Stimulated activated naive B cell treated with anti-CD40 and anti-IgM and Interleukin-4, amounts not matched to agents 10 μg/mL and 1 μg/mL and 100 μg/mL, for 72 hours (primary cell): ENCODE data around the gene MSTN.
"Not testable (repeated sequence)": the region's sequence is repeated elsewhere in the genome, so short reads cannot be mapped to it uniquely, and the experiment has no call there.

ENCODE experiments used
- ATAC-seq, 2 donors: fragments of 150-1000 bp; cut with Tn5 transposase; replicated peaks; 2 replicates each; pipeline ENCODE4 v1.10.0; 2021; ENCODE audit warnings: moderate library complexity in 1 of 2
- DNase-seq: peaks from one replicate; pipeline ENCODE4 v3.0.0; 2021
- H3K27ac Mint-ChIP-seq: one replicate; pipeline ENCODE4 v1.8.0; 2022; ENCODE audit warnings: mild to moderate bottlenecking, mixed read lengths
- H3K27me3 Mint-ChIP-seq, 2 donors: one replicate each; pipeline ENCODE4 v1.8.0; 2022; ENCODE audit warnings: mixed read lengths in 2 of 2
- H3K36me3 Mint-ChIP-seq, 2 donors: one replicate each; pipeline ENCODE4 v1.8.0; 2022; ENCODE audit warnings: mixed read lengths in 2 of 2, mild to moderate bottlenecking in 1 of 2
- H3K4me1 Mint-ChIP-seq, 2 donors: one replicate each; pipeline ENCODE4 v1.8.0; 2022; ENCODE audit warnings: mixed read lengths in 2 of 2, mild to moderate bottlenecking in 1 of 2
- H3K4me3 Mint-ChIP-seq, 2 donors: one replicate each; pipeline ENCODE4 v1.8.0; 2022; ENCODE audit warnings: mild to moderate bottlenecking in 2 of 2, mixed read lengths in 2 of 2, moderate library complexity in 1 of 2
- H3K9me3 Mint-ChIP-seq, 2 donors: one replicate each; pipeline ENCODE4 v1.8.0; 2022; ENCODE audit warnings: mixed read lengths in 2 of 2, mild to moderate bottlenecking in 1 of 2

The MSTN gene

GRCh38 chr2:190050001-190050400 is 12.5 kb downstream of the MSTN start:
- H3K27me3 Mint-ChIP-seq: peaks cover 0 to 4% of the 10 kb centered on the region in 2 donors
- H3K27ac Mint-ChIP-seq: no peak overlapping the region
- no peaks in the 10 kb centered on the region for H3K9me3 Mint-ChIP-seq
- H3K36me3 Mint-ChIP-seq: no peaks in the 10 kb centered on the region
- DNase-seq (no peak), ATAC-seq (no peak)
- H3K4me3 Mint-ChIP-seq: no peak overlapping the region
- no peaks in the 10 kb centered on the region for H3K4me1 Mint-ChIP-seq

GRCh38 chr2:190044866-190045265 is 17.7 kb downstream of the MSTN start:
- peaks cover 0 to 5% of the 10 kb centered on the region in 2 donors for H3K27me3 Mint-ChIP-seq
- H3K4me3 Mint-ChIP-seq: no peak overlapping the region
- no peak for DNase-seq
- no peak overlapping the region for H3K27ac Mint-ChIP-seq
- H3K9me3 Mint-ChIP-seq: peaks cover 0 to 1% of the 10 kb centered on the region in 2 donors
- no peak for ATAC-seq
- H3K36me3 Mint-ChIP-seq: no peaks in the 10 kb centered on the region
- H3K4me1 Mint-ChIP-seq: no peaks in the 10 kb centered on the region

- Mint-ChIP-seq H3K36me3 (no peaks in the 10 kb centered on the region), H3K4me3 (no peak overlapping the region), H3K4me1 (peaks cover 2 to 6% of the 10 kb centered on the region in 2 donors), H3K9me3 (peaks cover 4% of the 10 kb centered on the region in 2 donors), H3K27ac (no peak overlapping the region), H3K27me3 (peaks cover 0 to 5% of the 10 kb centered on the region in 2 donors)
- no peak for DNase-seq
- no peak for ATAC-seq
Measured at GRCh38 chr2:190043441-190043840, 19.1 kb downstream of the MSTN start.

- Mint-ChIP-seq H3K4me1 (peaks cover 2 to 6% of the 10 kb centered on the region in 2 donors), H3K36me3 (no peaks in the 10 kb centered on the region), H3K27me3 (peaks cover 0 to 3% of the 10 kb centered on the region in 2 donors), H3K4me3 (no peak overlapping the region), H3K27ac (no peak overlapping the region), H3K9me3 (peaks cover 3 to 4% of the 10 kb centered on the region in 2 donors)
- DNase-seq (no peak), ATAC-seq (no peak)
Measured at GRCh38 chr2:190036071-190036470, 26.5 kb downstream of the MSTN start.

GRCh38 chr2:190034417-190034816 is 28.1 kb downstream of the MSTN start:
- H3K9me3 Mint-ChIP-seq, H3K4me3 Mint-ChIP-seq, ATAC-seq, DNase-seq, H3K36me3 Mint-ChIP-seq, H3K27me3 Mint-ChIP-seq, H3K27ac Mint-ChIP-seq, H3K4me1 Mint-ChIP-seq: not testable (repeated sequence)

- DNase-seq: no peak
- Mint-ChIP-seq H3K4me3 (no peak overlapping the region), H3K9me3 (no peaks in the 10 kb centered on the region), H3K27me3 (peaks cover 0 to 7% of the 10 kb centered on the region in 2 donors), H3K36me3 (no peaks in the 10 kb centered on the region), H3K27ac (no peak overlapping the region), H3K4me1 (no peaks in the 10 kb centered on the region)
- ATAC-seq: no peak
Measured at GRCh38 chr2:190031969-190032618, 30.4 kb downstream of the MSTN start.

GRCh38 chr2:190023860-190024259 is 38.7 kb downstream of the MSTN start:
- no peak overlapping the region for H3K27ac Mint-ChIP-seq
- H3K36me3 Mint-ChIP-seq: peaks cover 0 to under 1% of the 10 kb centered on the region in 2 donors
- ATAC-seq (peak; percentile 48 to 76), DNase-seq (no peak)
- peaks cover 0 to 3% of the 10 kb centered on the region in 2 donors for H3K9me3 Mint-ChIP-seq
- H3K27me3 Mint-ChIP-seq: no peaks in the 10 kb centered on the region
- no peak overlapping the region for H3K4me3 Mint-ChIP-seq
- peaks cover 0 to 1% of the 10 kb centered on the region in 2 donors for H3K4me1 Mint-ChIP-seq

GRCh38 chr2:190020720-190021119 is 41.8 kb downstream of the MSTN start:
- DNase-seq (no peak), ATAC-seq (no peak)
- Mint-ChIP-seq H3K27me3 (no peaks in the 10 kb centered on the region), H3K36me3 (peaks cover 10 to 15% of the 10 kb centered on the region in 2 donors), H3K27ac (no peak overlapping the region), H3K4me3 (no peak overlapping the region), H3K9me3 (peaks cover 22 to 23% of the 10 kb centered on the region in 2 donors), H3K4me1 (peaks cover 0 to 1% of the 10 kb centered on the region in 2 donors)

- H3K4me3 Mint-ChIP-seq: no peak overlapping the region
- H3K27me3 Mint-ChIP-seq: no peaks in the 10 kb centered on the region
- no peak for DNase-seq
- H3K27ac Mint-ChIP-seq: no peak overlapping the region
- H3K9me3 Mint-ChIP-seq: peaks cover 27 to 32% of the 10 kb centered on the region in 2 donors
- peaks cover 13 to 15% of the 10 kb centered on the region in 2 donors for H3K36me3 Mint-ChIP-seq
- ATAC-seq: no peak
- no peaks in the 10 kb centered on the region for H3K4me1 Mint-ChIP-seq
Measured at GRCh38 chr2:190017837-190018236, 44.7 kb downstream of the MSTN start.

GRCh38 chr2:190015969-190016368 is 46.6 kb downstream of the MSTN start:
- peaks cover 27 to 32% of the 10 kb centered on the region in 2 donors for H3K9me3 Mint-ChIP-seq

More at GRCh38 chr2:190015969-190016368, 46.6 kb downstream of the MSTN start:
- not testable (repeated sequence) for H3K27me3 Mint-ChIP-seq, H3K27ac Mint-ChIP-seq, H3K4me1 Mint-ChIP-seq, H3K4me3 Mint-ChIP-seq, DNase-seq, ATAC-seq
- H3K36me3 Mint-ChIP-seq: peaks cover 13 to 15% of the 10 kb centered on the region in 2 donors
